Activated CD8-positive, alpha-beta T cell treated with anti-CD3 and anti-CD28 coated beads, Interleukin-2, amount 10 ng/mL, durations not matched to agents 7 days and 5 days (primary cell): Measurements from ENCODE around the gene CDC42EP3. TPM values are rescaled to one million over a fixed set of nuclear protein-coding genes. Genes with fewer than 3 reads are reported as not detected.

ENCODE experiments used
- ATAC-seq: fragments of 150-1000 bp; cut with Tn5 transposase; one replicate; pipeline ENCODE4 v1.10.0; 2021; ENCODE audit warnings: moderate library complexity
- CTCF ChIA-PET: fragments of 350-600 bp; sonication (Branson Sonifier 250); formaldehyde crosslinking; loops from one replicate; lab custom pipeline; 2021; ENCODE audit warnings: antibody characterized with exemption; lab: Charles Lee
- POLR2A ChIA-PET: fragments of 350-600 bp; sonication (Branson Sonifier 250); formaldehyde crosslinking; loops from one replicate; lab custom pipeline; 2021; ENCODE audit warnings: antibody characterized with exemption; lab: Charles Lee
- DNase-seq: peaks from one replicate; pipeline ENCODE4 v3.0.0-alpha.2; 2020
- H3K27ac Mint-ChIP-seq: one replicate; pipeline ENCODE4 v1.8.0; 2021; ENCODE audit warnings: mild to moderate bottlenecking, mixed read lengths
- H3K27me3 Mint-ChIP-seq: one replicate; pipeline ENCODE4 v1.8.0; 2021; ENCODE audit warnings: low read depth, mixed read lengths
- H3K36me3 Mint-ChIP-seq: one replicate; pipeline ENCODE4 v1.8.0; 2021; ENCODE audit warnings: low read depth, mixed read lengths
- H3K4me1 Mint-ChIP-seq: one replicate; pipeline ENCODE4 v1.8.0; 2021; ENCODE audit warnings: low read depth, mixed read lengths
- H3K4me3 Mint-ChIP-seq: one replicate; pipeline ENCODE4 v1.8.0; 2021; ENCODE audit warnings: mild to moderate bottlenecking, mixed read lengths
- H3K9me3 Mint-ChIP-seq: one replicate; pipeline ENCODE4 v1.8.0; 2022; ENCODE audit warnings: mixed read lengths; ENCODE audit not compliant: insufficient read depth
- total RNA-seq, 2 experiments: library from RNA; stranded (reverse); gene quantifications; one replicate each; pipeline ENCODE4 v1.2.3, GENCODE V29; 2021

The CDC42EP3 gene
- total RNA-seq, 2 experiments from 2014 or later, result 30.1 to 33.2 TPM

DNA sequence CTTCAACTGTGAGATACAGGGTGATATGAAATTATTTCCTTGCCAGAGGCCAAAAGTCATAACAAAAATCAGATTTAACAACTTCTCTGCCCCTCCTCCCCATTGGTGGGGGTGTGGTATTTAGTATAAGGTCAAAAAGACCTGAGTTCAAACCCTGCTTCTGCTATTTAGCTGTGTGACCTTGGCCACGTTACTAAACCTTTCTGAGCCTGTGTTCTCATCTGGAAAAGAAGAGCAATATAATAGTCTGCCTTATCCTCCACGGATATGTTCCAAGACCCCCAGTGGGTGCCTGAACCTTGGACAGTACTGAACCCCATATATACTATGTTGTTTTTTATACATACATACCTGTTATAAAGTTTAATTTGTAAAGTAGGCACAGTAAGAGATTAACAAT is 3.7 kb downstream of the CDC42EP3 start:
- ATAC-seq, result no peak
- Mint-ChIP-seq H3K4me1 (peaks cover 48% of the 10 kb centered on the region), H3K27ac (no peak overlapping the region), H3K36me3 (peaks cover 50% of the 10 kb centered on the region), H3K9me3 (no peaks in the 10 kb centered on the region), H3K27me3 (no peaks in the 10 kb centered on the region), H3K4me3 (no peak overlapping the region)
- DNase-seq, result no peak
- CTCF ChIA-PET, result interaction anchor here (1.0 kb wide), 1 partner anchor 210 kb away, joined by 3 read pairs; no protein-coding TSS in a partner anchor
- POLR2A ChIA-PET, result no interaction called here

DNA sequence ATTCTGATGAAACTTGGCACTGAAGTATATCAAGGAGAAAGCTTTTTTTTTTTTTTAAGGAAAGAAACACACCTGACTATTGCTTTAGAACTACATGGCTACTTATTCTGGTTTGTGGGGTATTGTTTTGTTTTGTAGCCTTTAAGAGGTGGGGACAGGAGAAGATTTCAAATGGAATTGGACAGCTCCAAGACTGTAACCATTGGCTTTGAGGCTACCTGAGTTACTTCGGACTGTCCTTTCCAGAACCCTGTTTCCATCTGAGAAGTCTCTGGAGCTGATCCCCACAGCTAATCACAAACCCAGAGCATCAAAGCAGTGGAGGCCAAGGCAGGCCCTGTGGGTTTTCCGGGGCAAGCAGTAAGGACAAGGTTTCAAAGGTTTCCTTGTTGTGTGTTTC is 4.7 kb downstream of the CDC42EP3 start:
- H3K27ac Mint-ChIP-seq, result no peak overlapping the region
- H3K9me3 Mint-ChIP-seq, result no peaks in the 10 kb centered on the region
- ChIA-PET CTCF (interaction anchor here (0.7 to 2.1 kb wide), 5 partner anchors 9 to 977 kb away, joined by 3 to 5 read pairs (median 3); no protein-coding TSS in a partner anchor), POLR2A (interaction anchor here (1.3 kb wide), 1 partner anchor 12 kb away, joined by 3 read pairs; no protein-coding TSS in a partner anchor)
- H3K27me3 Mint-ChIP-seq, result no peaks in the 10 kb centered on the region
- H3K36me3 Mint-ChIP-seq, result peaks cover 56% of the 10 kb centered on the region
- no peak for ATAC-seq
- DNase-seq, result no peak
- H3K4me3 Mint-ChIP-seq, result no peak overlapping the region
- peaks cover 49% of the 10 kb centered on the region for H3K4me1 Mint-ChIP-seq

DNA sequence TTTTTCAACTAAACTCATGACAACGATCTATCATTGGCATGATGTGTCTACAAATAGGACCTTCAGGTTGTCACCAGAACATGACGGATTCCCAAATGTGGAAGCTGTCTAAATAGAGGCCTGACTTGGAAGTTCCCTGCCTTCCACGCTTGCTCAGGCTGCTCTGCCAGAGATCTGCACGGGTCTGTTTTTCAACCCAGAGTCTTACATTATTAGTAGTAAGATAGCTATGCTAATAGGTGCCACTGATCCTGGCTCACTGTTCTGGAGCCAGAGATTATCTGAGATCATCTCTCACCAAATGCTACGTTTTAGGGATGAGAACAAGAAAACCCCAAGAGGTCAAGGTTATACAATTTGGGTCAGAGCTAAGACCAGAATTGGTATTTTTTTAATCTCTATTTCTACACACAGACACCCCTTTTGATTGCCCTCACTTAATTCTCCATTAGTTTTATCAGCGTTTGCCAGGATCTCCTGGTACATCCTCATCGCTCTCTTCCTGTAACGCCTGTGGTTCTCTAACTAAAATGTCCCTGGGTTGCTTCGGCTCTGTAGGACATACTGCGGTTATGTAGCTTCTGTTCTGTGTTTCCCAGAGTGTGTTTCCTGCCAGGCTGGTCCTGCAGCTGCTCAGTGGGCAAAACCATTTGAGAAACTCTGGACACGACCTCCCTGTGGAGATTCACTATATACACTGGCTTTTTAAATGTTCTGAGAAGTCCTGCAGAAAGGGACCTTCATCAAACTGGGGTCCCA is 5.7 kb downstream of the CDC42EP3 start:
- peak overlapping the region; percentile 29 for H3K27ac Mint-ChIP-seq

DNA sequence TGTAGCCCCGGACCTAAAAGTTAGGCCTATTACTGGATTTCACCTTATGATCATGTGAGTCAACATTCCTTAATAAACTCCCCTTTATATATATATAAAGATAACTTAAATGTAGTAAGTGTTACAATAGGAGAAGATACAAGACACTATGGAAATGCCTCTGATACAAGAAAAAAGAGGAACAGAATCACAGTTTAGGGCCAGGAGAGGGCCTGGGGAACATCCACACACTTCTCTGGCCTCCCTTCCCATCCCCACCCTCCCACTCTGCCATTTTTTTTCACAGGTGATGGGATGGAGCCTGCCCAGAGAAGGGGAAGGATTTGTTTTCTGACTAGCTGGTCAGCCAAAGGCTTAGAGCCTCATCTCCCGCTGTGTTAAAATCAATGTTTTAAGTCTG is 6.4 kb downstream of the CDC42EP3 start:
- H3K9me3 Mint-ChIP-seq, result no peaks in the 10 kb centered on the region
- no peak for DNase-seq

More for the DNA sequence above, 5.7 kb downstream of the CDC42EP3 start:
- Mint-ChIP-seq H3K27me3 (no peaks in the 10 kb centered on the region), H3K4me1 (peaks cover 51% of the 10 kb centered on the region), H3K4me3 (no peak overlapping the region), H3K36me3 (peaks cover 59% of the 10 kb centered on the region), H3K9me3 (no peaks in the 10 kb centered on the region)
- ChIA-PET POLR2A (interaction anchor here (1.2 to 1.3 kb wide), 2 partner anchors 11 to 45 kb away, joined by 3 read pairs; no protein-coding TSS in a partner anchor), CTCF (interaction anchor here (0.7 to 2.1 kb wide), 4 partner anchors 8 to 976 kb away, joined by 3 to 5 read pairs (median 3); no protein-coding TSS in a partner anchor)
- no peak for ATAC-seq
- no peak for DNase-seq

DNA sequence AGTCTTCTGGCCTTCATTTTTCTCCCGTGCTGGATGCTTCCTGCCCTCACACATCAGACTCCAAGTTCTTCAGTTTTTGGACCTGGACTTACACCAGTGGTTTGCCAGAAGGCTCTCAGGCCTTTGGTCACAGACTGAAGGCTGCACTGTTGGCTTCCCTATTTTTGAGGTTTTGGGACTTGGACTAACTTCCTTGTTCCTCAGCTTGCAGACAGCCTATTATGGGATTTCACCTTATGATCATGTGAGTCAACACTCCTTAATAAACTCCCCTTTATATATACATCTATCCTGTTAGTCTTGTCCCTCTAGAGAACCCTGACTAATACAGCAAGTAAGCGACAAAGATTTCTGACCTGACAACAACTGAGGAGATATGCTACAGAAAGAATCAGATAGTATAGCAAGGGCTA is 7.2 kb downstream of the CDC42EP3 start:
- H3K27ac Mint-ChIP-seq, result no peak overlapping the region
- H3K9me3 Mint-ChIP-seq, result no peaks in the 10 kb centered on the region
- H3K4me3 Mint-ChIP-seq, result no peak overlapping the region
- H3K4me1 Mint-ChIP-seq, result peaks cover 44% of the 10 kb centered on the region
- DNase-seq (no peak), ATAC-seq (no peak)
- peaks cover 56% of the 10 kb centered on the region for H3K36me3 Mint-ChIP-seq
- ChIA-PET CTCF (no interaction called here), POLR2A (no interaction called here)
- no peaks in the 10 kb centered on the region for H3K27me3 Mint-ChIP-seq

More for the DNA sequence above, 6.4 kb downstream of the CDC42EP3 start:
- Mint-ChIP-seq H3K36me3 (peaks cover 56% of the 10 kb centered on the region), H3K27me3 (no peaks in the 10 kb centered on the region), H3K4me3 (no peak overlapping the region), H3K27ac (no peak overlapping the region), H3K4me1 (peaks cover 47% of the 10 kb centered on the region)
- POLR2A ChIA-PET, result no interaction called here
- no peak for ATAC-seq
- CTCF ChIA-PET, result interaction anchor here (2.1 kb wide), 1 partner anchor 17 kb away, joined by 5 read pairs; no protein-coding TSS in a partner anchor

DNA sequence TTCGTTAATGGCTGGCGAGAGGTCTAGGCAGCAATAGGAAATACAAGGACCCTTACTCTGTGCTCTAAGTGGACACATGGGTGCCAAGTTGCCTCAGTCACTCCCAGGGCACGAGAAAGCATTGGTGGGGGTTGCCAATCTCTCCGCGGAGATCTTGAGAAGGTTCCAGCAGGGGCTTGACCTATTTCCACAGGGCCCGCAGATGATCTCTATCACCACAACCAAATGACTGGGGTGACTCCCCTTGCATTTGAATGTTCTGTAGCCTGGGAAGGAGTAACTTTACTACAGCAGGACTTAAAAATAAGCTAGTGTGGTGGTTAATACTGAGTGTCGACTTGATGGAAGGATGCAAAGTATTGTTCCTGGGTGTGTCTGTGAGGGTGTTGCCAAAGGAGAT is 8.1 kb downstream of the CDC42EP3 start:
- no peaks in the 10 kb centered on the region for H3K27me3 Mint-ChIP-seq
- DNase-seq (no peak), ATAC-seq (no peak)
- H3K9me3 Mint-ChIP-seq, result no peaks in the 10 kb centered on the region
- H3K36me3 Mint-ChIP-seq, result peaks cover 55% of the 10 kb centered on the region
- no peak overlapping the region for H3K4me3 Mint-ChIP-seq
- H3K27ac Mint-ChIP-seq, result no peak overlapping the region
- peaks cover 43% of the 10 kb centered on the region for H3K4me1 Mint-ChIP-seq
- CTCF ChIA-PET, result no interaction called here
- POLR2A ChIA-PET, result no interaction called here

DNA sequence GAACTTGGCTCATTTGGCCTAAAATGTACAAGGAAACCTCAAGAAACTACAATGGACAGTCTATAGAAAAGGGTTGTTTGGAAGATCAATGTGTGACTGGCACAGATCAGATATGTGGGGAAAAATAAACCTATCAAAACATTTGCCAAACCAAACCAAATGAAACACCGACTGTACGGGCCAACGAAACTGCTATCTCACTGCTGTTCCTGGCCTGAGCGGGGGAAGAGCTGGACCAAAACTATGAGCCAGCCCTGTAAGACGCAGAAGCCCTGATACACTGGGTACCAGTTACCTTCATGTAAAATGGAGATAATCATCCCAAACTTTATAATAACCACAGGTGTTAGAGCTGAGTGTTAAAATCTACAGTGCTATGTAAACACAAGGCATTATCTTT is 11.7 kb downstream of the CDC42EP3 start:
- ChIA-PET POLR2A (no interaction called here), CTCF (interaction anchor here (1.0 kb wide), 1 partner anchor 245 kb away, joined by 3 read pairs; no protein-coding TSS in a partner anchor)
- ATAC-seq (no peak), DNase-seq (no peak)
- no peaks in the 10 kb centered on the region for H3K27me3 Mint-ChIP-seq
- H3K27ac Mint-ChIP-seq, result no peak overlapping the region
- no peak overlapping the region for H3K4me3 Mint-ChIP-seq
- no peaks in the 10 kb centered on the region for H3K9me3 Mint-ChIP-seq
- H3K36me3 Mint-ChIP-seq, result peaks cover 53% of the 10 kb centered on the region
- H3K4me1 Mint-ChIP-seq, result peaks cover 53% of the 10 kb centered on the region

DNA sequence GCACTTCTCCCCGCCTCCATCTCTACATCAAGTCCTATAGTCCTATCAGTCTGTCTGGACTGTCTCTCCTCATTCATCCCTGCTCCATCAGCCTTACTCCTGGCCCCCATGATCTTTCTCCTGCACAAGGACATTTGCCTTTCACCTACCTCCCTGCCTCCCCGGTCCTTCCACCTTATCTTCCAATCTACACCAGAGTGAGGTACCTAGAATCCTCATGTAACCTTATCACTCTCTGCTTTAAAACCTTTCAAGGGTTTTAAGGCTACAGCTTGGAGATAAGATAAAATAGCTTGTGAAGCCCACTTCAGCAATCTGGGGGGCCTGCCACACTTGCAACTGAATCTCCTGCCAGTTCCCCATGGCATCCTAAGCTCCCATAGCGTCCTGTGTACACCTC is 12.8 kb downstream of the CDC42EP3 start:
- POLR2A ChIA-PET, result no interaction called here
- no peak for DNase-seq
- Mint-ChIP-seq H3K36me3 (peaks cover 52% of the 10 kb centered on the region), H3K4me3 (no peak overlapping the region), H3K9me3 (no peaks in the 10 kb centered on the region), H3K4me1 (peaks cover 62% of the 10 kb centered on the region), H3K27me3 (no peaks in the 10 kb centered on the region), H3K27ac (no peak overlapping the region)
- CTCF ChIA-PET, result interaction anchor here (1.0 kb wide), 2 partner anchors 8 to 244 kb away, joined by 3 read pairs; no protein-coding TSS in a partner anchor
- ATAC-seq, result no peak

DNA sequence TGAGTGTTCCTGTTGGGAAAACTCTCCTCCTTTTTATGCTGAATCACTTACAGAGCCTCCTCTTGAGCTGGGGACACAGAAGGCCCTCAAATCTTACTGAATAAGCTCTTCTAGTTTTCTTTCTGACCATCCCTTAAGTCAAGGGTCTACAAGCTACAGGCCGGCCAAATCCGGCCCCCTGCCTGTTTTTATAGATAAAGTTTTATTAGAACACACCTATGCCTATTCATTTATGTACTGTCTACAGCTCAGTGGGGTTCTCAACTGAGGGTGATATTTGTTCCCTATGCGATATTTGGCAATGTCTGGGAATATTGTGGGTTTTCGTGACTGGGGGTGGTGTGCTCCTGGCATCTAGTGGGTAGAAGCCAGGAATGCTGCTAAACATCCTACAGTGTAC is 14.0 kb downstream of the CDC42EP3 start:
- Mint-ChIP-seq H3K4me3 (no peak overlapping the region), H3K27me3 (no peaks in the 10 kb centered on the region), H3K27ac (peak overlapping the region; percentile 79), H3K9me3 (no peaks in the 10 kb centered on the region), H3K36me3 (peaks cover 56% of the 10 kb centered on the region), H3K4me1 (peaks cover 72% of the 10 kb centered on the region)
- ChIA-PET POLR2A (interaction anchor here (1.0 kb wide), 1 partner anchor 15 kb away, joined by 4 read pairs; no protein-coding TSS in a partner anchor), CTCF (interaction anchor here (0.8 to 1.5 kb wide), 4 partner anchors 9 to 70 kb away, joined by 3 to 4 read pairs (median 4); no protein-coding TSS in a partner anchor)
- DNase-seq (no peak), ATAC-seq (no peak)

DNA sequence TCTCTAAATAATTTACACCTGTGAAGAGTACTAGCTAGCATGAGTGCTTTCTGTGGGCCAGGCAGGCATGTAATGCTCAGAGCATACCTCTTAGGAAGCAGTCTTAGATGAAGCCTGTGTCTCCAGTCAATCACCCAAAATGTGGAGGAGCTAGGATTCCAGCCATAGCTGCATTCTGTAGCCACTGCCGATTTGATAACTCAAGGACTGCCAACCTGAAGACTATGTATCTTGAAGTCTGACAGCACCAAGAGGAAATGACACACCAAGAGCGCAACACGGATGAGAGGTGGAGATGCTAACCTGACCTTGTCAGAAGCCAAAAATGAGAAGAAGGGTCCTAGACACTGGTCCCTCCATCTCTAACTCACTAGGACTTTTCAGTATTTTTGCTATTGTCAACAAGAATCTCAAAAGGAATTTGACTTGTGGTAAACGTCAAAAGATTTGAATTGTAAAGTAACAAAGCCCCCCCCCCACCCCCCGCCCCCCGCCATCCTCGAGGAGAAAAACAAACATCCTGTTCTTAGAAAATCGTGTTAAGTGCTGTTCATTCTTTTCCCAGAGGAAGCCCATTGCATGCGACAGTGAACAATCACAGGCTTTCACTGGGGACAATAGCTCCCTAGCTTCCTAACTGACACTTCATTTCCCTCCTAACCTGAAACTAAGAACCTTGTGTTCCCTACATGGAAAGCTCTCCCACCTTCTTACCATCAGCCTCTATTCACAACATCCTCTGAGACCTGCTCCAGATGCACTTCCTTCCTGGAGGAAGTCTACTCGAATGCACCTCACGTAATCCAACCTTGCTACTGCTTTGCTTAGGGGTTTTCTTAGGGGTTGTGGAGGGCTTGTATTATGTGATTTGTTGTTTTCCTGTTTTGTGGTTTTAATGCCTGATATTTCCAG is 14.7 kb downstream of the CDC42EP3 start:
- ChIA-PET CTCF (interaction anchor here (0.8 to 1.5 kb wide), 6 partner anchors 8 to 71 kb away, joined by 3 to 5 read pairs (median 4); no protein-coding TSS in a partner anchor), POLR2A (interaction anchor here (1.0 kb wide), 1 partner anchor 16 kb away, joined by 4 read pairs; no protein-coding TSS in a partner anchor)
- Mint-ChIP-seq H3K4me1 (peaks cover 75% of the 10 kb centered on the region), H3K27ac (peak overlapping the region; percentile 79), H3K36me3 (peaks cover 54% of the 10 kb centered on the region), H3K4me3 (peak overlapping the region; percentile 16), H3K9me3 (no peaks in the 10 kb centered on the region), H3K27me3 (no peaks in the 10 kb centered on the region)
- peak; percentile 44 for DNase-seq
- peak; percentile 47 for ATAC-seq
